GM11168 (cell line): ENCODE measurements around the gene BEX4.
"Not testable (repeated sequence)": the region's sequence is repeated elsewhere in the genome, so short reads cannot be mapped to it uniquely, and the experiment has no call there.

Source experiments
- in situ Hi-C: fragments of 300-500 bp; cut with MboI; formaldehyde crosslinking; loops from one replicate; pipeline ENCODE4 v1.12.0; 2022; ENCODE audit warnings: low sequenced_read_pairs; ENCODE audit not compliant: unreplicated experiment

Gene BEX4, protein sequence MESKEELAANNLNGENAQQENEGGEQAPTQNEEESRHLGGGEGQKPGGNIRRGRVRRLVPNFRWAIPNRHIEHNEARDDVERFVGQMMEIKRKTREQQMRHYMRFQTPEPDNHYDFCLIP

DNA sequence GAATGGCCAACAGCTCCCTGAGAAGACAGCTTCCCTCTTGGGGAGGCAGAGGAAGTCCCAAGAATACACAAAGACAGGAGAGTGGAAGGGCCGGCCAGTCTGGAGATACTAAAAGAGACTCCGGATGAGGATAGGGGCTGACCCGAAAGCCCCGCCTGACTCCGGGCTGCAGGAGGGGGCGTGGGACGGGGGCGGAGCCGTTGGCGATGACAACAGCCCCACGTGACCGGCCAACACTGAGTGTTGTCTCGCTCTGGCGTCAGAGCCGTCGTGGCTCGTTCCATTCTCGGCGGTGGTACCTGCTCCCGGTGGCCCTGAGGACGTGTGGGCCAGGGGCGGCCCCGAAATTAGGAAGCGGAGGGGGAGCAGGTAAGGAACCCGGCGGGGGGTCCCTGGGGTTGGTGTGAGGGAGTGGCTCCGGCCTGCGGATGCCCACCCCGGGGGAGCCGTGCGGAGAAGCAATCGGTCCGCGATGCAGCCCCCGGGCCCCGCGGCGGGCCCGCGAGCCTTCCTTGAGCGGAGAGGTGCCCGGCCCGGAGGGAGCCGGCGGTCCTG, at the start of gene BEX4:
BEX4 (plus strand) TSS at position 239 of the 555 bp plus-strand sequence. CDS start 1,046 bp downstream, outside the sequence.
- in situ Hi-C loops, result no loop called here

DNA sequence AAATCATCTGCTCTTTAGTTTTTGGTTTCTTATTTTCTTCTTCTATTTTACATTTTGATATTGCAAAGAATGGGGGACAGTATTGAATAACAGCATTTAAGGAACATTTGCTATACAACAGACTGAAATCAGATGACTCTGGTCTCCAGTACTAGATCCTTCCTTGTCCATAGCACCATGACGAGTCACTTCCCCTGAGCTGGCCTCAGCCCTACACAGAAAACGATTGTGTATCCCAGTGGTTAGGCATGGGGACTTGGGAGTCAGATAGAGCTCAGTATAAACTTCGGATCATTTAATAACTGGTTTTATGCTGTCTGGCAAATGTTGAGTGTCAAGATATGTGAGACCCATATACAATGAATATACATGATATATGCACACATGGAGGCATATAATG, 44.7 kb upstream of the BEX4 start:
- in situ Hi-C loops, result no loop called here

- in situ Hi-C loops, result no loop called here
Measured at GRCh38 chrX:103171353-103171752, 43.6 kb upstream of the BEX4 start.

- in situ Hi-C loops, result not testable (repeated sequence)
Measured at GRCh38 chrX:103175256-103175655, 39.7 kb upstream of the BEX4 start.

DNA sequence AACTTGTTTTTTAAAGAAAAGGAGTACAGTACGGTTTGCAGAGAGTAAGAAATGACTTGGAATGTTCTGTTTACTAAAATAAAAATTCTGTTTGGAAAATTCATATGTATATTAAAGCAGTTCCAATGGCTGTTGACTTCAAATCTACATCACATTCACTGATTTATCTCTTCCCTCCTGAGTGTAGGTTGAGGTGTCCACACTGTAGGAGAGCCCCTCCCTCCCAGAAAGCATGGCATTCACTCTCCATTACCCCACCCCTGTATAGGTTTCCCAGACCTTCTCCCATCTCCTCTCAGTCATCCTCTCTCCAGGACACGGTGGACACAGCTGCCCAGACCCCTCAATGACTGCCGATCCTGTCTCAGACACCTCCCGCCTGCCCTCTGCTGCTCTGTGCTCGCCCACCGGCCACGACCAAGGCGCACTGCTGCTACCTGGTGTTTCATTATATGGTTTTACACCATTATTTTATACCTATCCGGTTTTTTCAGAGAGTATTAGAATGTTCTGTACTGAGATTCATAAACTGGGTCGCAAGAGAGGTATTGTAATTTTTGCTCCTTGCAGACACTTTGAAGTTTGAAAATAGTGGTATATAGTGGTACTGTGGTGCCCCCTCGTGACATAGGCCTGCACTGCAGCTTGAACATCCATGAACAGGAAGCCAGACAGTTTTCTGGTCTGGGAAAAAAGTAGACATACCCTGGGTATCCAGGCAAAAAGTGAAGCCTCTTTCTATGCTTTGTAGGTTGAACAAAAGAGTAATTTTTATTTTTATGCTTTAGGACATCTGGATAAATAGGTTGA, 38.8 kb upstream of the BEX4 start:
- in situ Hi-C loops, result no loop called here

DNA sequence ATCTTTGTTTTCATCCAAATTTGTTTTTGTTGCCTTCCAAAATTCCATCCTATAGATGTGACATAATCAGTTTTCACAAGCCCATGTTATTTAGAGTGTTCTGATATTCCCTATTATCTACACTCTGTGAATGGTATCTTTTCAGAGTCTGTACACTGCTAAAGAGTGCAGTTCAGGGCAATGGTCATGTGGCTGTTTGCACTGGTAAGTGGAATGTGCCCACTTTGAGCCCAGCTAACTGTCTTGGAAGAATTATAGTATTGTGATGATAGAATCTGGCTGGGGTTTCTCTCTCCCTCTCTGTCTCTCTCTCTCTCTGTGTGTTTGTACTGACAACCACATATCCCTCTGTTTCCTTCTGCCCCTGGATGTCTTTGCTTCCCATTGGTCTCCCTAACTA, 37.4 kb upstream of the BEX4 start:
- in situ Hi-C loops, result no loop called here

DNA sequence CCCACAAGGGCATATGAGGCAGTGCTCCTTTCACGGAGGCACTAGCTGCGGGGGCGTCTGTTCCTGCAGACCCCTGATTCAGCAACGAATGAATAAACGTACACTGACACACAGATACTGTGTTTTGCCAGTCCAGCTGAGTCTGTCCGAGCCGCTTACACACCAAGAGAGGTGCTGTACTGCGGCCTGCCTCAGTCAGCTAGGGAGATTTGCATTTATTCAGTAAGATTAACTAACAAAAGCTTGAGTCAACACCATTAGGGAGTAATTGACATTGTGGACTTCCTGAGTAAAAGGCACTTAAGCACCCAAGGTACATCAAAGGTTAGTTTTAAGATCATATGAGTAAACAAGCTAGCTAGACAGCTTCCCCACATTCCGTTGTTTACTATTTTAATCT, 31.0 kb upstream of the BEX4 start:
- in situ Hi-C loops, result no loop called here

DNA sequence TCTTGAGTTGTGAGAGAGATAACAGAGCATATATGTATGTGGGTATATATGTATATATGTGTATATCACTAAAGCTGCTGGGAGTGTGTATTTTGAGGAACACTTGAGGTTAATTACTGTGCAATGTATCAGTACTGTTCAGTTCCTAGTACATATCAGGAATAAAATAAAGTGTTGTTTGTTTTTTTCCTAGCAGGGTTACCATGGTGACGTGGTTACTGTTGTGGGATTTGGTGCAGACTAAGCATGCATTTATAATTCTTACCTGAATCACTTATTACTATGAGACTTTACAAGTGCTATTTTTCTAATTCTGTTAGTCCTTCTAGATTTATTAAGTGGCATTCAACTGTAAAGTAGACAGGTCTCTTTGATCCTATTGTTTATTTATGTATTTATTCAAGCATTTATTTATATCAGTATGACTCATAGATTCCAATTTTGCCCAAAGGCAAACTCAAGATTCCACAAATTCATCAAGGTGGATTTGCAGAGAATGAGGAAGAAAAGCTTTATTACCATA, 26.9 kb upstream of the BEX4 start:
- in situ Hi-C loops, result no loop called here

DNA sequence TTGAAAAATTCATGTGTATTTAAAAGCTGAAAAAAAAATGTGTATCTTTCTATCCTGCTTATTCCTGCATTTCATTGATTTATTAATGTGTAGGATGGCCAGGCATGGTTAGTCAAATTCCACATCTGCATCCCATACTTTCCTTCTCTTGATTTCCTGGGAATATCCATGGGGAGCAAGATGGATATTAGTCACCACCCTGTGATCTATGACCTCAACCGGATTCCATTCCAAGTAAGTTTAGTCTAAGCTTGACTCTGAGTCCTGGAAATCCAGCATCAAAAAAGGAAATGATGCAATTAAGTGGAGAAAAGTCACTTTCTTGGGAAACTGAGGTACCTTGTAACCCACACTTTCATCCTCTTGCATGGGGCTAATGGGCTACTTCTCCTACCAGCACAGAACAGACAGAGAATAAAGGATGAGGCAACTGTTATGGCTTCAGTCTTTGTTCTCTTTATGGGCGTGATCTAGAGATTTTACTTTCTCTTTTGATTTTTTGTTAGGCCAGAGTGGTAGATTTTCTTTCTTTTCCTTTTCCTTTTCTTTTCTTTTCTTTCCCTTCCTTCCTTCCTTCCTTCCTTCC, 17.1 kb upstream of the BEX4 start:
- in situ Hi-C loops, result no loop called here

DNA sequence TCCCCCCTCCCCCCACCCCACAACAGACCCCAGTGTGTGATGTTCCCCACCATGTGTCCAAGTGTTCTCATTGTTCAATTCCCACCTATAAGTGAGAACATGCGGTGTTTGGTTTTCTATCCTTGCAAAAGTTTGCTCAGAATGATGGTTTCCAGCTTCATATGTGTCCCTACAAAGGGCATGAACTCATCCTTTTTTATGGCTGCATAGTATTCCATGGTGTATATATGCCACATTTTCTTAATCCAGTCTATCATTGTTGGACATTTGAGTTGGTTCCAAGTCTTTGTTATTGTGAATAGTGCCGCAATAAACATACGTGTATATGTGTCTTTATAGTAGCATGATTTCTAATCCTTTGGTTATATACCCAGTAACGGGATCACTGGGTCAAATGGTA, 16.2 kb upstream of the BEX4 start:
- in situ Hi-C loops, result not testable (repeated sequence)

DNA sequence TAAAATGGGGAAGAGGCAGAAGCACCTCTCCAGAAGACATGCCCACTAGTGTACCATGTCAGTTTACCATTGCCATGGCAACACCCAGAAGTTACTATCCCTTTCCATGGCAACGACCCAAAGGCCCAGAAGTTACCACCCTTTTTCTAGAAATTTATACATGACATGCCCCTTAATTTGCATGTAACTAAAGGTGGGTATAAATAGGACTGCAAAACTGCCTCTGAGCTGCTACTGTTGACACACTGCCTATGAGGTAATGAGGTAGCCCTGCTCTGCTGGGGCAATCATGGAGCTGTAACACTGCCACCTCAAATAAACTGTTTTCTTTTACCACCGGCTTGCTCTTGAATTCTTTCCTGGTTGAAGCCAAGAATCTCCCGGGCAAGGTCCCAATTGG, 13.9 kb upstream of the BEX4 start:
- in situ Hi-C loops, result no loop called here

- in situ Hi-C loops, result no loop called here
Measured at GRCh38 chrX:103210056-103210455, 4.9 kb upstream of the BEX4 start.

DNA sequence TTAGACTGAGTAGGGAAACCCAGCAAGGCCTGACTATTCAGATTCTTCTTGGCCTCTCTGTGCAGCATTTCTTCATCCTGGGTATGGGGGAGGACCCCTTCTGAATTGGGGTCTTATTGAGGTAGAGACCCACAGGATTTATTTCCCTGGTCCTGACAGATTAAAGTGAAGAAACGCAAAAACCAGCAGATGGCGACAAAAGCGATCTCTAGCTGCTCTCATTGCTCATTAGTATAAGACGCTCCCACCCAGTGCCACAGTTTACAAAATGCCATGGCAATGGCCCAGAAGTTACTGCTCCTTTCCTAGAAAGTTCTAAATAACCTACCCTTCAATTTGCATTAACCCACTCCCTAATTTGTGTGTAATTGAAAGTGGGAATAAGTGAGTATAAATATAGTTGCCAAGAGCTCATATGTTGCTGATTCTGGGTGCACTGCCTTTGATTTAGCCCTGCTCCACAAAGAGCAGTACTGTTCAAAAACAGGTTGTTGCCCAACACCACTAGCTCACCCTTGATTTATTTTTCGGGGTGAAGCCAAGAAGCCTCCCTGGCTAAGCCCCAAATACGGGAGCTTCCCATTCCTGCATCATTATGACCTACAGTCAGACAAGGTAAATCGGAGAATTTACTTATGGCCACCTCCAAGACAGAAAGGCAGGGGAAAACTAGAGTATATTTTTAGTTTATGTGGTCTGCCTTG, 3.7 kb upstream of the BEX4 start:
- in situ Hi-C loops, result no loop called here

GRCh38 chrX:103212749-103213457, 2.0 kb upstream of the BEX4 start:
- in situ Hi-C loops, result no loop called here

- in situ Hi-C loops, result no loop called here
Measured at GRCh38 chrX:103215425-103215991, 600 bp downstream of the BEX4 start.

DNA sequence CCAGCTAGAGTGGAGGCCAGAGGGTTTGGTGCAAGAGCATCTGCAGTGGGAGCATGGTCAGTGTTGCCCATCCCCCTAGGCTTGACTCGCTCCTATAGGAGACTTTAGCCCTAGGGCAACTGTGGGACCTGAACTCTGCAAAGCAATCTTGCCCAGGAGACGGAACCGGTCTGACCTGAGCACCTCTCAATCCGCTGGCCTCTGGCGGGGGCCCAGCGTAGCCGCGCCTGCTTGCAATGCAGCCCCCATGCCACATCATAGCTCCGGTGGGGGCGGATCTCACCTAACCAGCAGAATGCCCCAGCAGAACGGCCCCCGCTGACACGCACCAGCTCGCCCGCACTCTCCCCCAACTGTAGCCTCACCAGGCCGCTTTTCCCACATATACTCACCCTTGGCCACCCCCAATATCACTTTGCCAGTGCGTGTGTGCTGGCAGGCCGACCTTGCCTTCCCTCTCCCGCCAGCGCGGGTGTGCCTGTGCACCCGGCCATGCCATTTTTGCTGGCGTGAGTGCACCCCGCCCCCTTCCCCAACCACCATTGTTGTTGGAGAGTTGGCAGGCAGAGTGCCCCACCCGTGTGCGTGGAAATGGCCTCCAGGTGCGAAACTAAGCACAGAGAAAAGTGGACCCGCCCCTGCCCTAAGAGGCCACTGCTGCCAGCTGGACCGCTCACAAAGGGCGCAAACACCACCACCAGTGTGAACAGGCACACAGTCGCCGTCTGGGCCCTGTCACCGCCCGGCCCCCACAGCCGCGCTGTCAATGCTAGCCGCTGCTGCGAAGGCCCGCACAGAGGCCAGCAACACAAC, 5.8 kb downstream of the BEX4 start:
- in situ Hi-C loops, result no loop called here

DNA sequence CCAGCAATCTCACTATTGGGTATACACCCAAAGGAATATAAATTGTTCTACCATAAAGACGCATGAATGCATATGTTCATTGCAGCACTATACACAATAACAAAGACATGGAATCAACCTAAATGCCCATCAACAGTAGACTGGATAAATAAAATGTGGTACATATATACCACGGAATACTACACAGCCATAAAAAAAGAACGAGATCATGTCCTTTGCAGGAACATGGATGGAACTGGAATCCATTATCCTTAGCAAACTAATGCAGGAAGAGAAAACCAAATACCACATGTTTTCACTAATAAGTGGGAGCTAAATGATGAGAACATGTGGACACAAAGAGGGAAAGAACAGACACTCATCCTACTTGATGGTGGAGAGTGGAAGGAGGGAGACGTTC, 11.0 kb downstream of the BEX4 start:
- in situ Hi-C loops, result not testable (repeated sequence)

DNA sequence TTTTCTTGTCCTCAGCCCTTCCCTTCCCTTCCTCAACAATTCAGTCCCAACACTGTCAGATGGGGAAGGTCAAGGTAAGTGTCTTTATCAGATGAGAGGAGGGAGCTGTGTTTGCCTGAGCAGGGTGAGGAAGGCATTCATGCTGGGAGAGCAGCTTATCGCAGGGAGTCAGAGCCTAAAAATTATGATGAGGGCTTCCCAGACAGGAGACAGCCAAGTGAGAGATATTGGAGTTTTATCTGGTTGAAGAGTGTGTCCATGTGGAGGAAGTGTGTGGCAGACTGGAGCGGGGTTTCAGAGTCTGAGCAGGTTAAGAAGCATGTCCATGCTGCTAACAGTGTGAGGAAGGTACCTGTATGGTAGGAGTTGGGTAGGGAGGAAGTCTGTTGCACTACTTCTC, 18.4 kb downstream of the BEX4 start:
- in situ Hi-C loops, result no loop called here

DNA sequence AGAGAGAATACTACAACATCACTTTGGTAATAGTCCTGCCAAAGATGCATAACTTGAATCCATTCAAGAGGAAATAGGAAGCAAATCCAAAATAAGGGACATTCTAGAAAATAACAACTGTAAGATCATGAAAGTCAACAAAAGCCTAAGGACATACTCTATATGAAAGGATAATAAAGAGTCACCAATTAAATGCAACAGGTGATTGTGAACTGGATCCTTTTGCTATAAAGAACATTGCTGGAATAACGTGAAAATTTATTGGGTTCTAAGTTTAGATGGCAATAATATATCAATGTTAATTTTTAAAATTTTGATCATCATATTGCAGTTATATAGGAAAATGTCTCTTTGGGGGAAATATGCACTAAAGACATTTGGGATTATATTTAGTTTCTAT, 20.0 kb downstream of the BEX4 start:
- in situ Hi-C loops, result no loop called here
